GM23338 (cell line): ENCODE results near the gene XYLT1.

ENCODE experiments used
- EZH2 ChIP-seq: fragments of 200-600 bp; sonication (generic); IDR thresholded peaks from one replicate; pipeline ENCODE4 v1.8.0; 2017; ENCODE audit warnings: antibody characterized with exemption, mild to moderate bottlenecking, low read depth; ENCODE audit not compliant: unreplicated experiment
- JUNB ChIP-seq: IDR thresholded peaks from one replicate; pipeline ENCODE4 v1.6.1; 2016; ENCODE audit warnings: antibody characterized with exemption; ENCODE audit not compliant: unreplicated experiment
- POLR2AphosphoS5 ChIP-seq: IDR thresholded peaks from 2 replicates; pipeline ENCODE4 v1.6.1; 2016; ENCODE audit warnings: antibody characterized with exemption, low read depth
- TF ChIP-seq, protein P1 (sequence below), 2 experiments: fragments of 200-600 bp in 1 of 2; sonication (generic) in 1 of 2; conservative IDR thresholded peaks; 2 replicates each; pipeline versions ENCODE4 v1.5.1 to v1.6.1; 2016 to 2017; ENCODE audit warnings: antibody characterized with exemption in 2 of 2, low read depth in 2 of 2, mild to moderate bottlenecking in 2 of 2, moderate library complexity in 1 of 2
- TF ChIP-seq, protein P2 (sequence below): IDR thresholded peaks from one replicate; pipeline ENCODE4 v1.6.1; 2018; ENCODE audit warnings: antibody characterized with exemption; ENCODE audit not compliant: unreplicated experiment

DNA sequence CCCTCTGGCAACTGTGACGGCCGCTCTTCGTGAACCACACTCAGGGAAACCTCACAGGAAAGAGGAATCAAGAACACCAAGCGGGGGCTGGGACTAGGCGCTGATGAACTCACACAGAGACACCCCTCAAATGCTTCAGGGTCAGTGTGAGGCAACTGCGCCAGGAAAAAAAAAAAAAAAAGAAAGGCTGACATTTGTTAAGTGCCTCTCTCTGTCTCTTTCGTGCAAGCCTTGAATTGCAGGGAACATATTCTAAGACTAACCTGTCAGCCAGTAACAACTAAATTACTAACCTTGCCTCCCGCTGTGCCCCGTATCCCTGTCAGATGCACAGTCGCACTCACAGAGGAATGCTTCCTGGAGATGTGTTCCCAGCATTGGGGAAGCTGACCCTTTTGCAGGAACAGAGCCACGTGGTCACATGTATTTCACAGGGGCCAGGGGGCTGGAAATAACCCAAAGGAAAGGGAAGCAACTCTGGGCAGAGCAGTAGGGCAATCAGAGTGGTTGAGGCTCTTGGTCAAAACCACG is 247.8 kb downstream of the XYLT1 start:
- TF ChIP-seq, protein P1, sequence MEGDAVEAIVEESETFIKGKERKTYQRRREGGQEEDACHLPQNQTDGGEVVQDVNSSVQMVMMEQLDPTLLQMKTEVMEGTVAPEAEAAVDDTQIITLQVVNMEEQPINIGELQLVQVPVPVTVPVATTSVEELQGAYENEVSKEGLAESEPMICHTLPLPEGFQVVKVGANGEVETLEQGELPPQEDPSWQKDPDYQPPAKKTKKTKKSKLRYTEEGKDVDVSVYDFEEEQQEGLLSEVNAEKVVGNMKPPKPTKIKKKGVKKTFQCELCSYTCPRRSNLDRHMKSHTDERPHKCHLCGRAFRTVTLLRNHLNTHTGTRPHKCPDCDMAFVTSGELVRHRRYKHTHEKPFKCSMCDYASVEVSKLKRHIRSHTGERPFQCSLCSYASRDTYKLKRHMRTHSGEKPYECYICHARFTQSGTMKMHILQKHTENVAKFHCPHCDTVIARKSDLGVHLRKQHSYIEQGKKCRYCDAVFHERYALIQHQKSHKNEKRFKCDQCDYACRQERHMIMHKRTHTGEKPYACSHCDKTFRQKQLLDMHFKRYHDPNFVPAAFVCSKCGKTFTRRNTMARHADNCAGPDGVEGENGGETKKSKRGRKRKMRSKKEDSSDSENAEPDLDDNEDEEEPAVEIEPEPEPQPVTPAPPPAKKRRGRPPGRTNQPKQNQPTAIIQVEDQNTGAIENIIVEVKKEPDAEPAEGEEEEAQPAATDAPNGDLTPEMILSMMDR (conservative IDR thresholded peaks at IDR 0.05; ENCODE audit: low read depth in 2 of 2), result no peak
- TF ChIP-seq EZH2, result no peak
- TF ChIP-seq, protein P2, sequence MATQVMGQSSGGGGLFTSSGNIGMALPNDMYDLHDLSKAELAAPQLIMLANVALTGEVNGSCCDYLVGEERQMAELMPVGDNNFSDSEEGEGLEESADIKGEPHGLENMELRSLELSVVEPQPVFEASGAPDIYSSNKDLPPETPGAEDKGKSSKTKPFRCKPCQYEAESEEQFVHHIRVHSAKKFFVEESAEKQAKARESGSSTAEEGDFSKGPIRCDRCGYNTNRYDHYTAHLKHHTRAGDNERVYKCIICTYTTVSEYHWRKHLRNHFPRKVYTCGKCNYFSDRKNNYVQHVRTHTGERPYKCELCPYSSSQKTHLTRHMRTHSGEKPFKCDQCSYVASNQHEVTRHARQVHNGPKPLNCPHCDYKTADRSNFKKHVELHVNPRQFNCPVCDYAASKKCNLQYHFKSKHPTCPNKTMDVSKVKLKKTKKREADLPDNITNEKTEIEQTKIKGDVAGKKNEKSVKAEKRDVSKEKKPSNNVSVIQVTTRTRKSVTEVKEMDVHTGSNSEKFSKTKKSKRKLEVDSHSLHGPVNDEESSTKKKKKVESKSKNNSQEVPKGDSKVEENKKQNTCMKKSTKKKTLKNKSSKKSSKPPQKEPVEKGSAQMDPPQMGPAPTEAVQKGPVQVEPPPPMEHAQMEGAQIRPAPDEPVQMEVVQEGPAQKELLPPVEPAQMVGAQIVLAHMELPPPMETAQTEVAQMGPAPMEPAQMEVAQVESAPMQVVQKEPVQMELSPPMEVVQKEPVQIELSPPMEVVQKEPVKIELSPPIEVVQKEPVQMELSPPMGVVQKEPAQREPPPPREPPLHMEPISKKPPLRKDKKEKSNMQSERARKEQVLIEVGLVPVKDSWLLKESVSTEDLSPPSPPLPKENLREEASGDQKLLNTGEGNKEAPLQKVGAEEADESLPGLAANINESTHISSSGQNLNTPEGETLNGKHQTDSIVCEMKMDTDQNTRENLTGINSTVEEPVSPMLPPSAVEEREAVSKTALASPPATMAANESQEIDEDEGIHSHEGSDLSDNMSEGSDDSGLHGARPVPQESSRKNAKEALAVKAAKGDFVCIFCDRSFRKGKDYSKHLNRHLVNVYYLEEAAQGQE, result no peak
- no peak for TF ChIP-seq POLR2AphosphoS5
- TF ChIP-seq JUNB, result no peak
